Astrocyte of the spinal cord (primary cell): ENCODE results near the gene STOML1.

Experiments used
- DNase-seq: peaks from one replicate; pipeline ENCODE4 v3.0.0; 2011; ENCODE audit warnings: low read depth, low spot score
- H3K4me3 ChIP-seq: 2 replicates; pipeline ENCODE4 v1.5.1; 2011; ENCODE audit warnings: low read depth, mild to moderate bottlenecking, low read length, moderate library complexity
- in situ Hi-C: cut with HindIII; loops from 2 replicates; pipeline ENCODE4 v1.10.0; 2017; ENCODE audit warnings: low sequenced_read_pairs
- TF ChIP-seq, protein P1 (sequence below): IDR thresholded peaks from 2 replicates; pipeline ENCODE4 v1.5.1; 2012; ENCODE audit warnings: low read depth, mild to moderate bottlenecking, low read length, inconsistent platforms

STOML1 gene

DNA sequence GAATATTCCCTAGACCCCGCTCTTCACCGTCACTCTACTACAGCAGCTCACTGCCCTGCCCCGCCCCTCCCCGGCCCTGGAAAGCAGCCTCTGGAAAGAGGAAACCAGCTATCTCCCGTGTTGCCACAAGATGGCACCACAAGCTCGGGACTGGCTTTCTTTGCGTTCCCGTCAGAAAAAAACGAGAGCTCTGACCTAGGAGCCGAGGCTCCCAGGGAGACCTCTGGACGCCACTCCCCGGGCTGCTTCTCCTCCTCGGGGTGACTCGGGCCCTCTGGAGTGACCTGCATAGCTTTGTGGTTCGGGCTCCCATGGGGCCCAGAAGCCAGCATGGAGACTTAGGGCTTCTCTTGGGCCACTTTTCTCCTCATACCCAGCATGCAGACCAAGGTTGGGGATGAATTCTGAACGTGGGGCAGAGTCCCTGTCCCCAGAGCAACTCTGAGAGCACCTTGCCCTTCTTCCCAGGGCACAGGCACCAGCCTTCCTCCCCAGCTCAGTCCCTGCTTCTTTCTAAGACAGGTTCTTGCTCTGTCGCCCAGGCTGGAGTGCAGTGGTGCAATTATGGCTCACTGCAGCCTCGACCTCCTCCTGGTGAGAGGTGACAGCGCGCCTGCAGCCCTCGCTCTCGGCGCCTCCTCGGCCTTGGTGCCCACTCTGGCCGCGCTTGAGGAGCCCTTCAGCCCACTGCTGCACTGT lies 19.0 kb downstream of the STOML1 start:
- in situ Hi-C loops = no loop called here
- no peak overlapping the region for H3K4me3 ChIP-seq
- TF ChIP-seq, protein P1, sequence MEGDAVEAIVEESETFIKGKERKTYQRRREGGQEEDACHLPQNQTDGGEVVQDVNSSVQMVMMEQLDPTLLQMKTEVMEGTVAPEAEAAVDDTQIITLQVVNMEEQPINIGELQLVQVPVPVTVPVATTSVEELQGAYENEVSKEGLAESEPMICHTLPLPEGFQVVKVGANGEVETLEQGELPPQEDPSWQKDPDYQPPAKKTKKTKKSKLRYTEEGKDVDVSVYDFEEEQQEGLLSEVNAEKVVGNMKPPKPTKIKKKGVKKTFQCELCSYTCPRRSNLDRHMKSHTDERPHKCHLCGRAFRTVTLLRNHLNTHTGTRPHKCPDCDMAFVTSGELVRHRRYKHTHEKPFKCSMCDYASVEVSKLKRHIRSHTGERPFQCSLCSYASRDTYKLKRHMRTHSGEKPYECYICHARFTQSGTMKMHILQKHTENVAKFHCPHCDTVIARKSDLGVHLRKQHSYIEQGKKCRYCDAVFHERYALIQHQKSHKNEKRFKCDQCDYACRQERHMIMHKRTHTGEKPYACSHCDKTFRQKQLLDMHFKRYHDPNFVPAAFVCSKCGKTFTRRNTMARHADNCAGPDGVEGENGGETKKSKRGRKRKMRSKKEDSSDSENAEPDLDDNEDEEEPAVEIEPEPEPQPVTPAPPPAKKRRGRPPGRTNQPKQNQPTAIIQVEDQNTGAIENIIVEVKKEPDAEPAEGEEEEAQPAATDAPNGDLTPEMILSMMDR = peak; percentile 88
- peak; percentile 83 for DNase-seq

DNA sequence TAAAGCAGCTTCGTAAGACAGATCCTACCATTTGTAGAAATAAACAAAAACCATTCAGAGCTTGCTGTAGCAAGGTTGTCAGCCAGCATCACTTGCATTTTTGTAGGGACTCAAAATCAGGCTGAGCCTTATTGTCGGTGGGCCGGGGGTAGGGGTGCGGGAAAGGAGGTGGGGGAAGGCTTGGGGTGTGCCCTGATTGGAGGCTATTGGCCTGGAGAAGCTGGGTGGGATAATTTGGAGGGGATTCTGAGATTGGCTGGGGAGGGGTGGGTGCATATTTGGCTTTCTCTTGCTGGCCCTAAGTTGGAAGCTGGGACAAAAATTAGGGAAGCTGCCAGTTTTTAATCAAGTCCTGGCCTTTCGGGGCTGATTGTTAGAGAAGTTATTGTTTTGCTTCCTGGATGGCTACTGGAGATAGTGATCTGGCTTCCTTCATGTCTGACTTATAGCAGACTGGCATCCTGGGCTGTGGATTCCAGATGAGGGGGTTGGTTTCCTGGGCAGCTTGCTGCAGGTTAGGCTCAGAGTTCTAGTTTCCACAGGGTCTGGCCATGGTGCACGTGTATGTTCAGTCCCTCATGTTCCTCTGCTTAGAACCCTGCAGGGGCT lies 22.8 kb downstream of the STOML1 start:
- no peak for DNase-seq
- no peak overlapping the region for H3K4me3 ChIP-seq

DNA sequence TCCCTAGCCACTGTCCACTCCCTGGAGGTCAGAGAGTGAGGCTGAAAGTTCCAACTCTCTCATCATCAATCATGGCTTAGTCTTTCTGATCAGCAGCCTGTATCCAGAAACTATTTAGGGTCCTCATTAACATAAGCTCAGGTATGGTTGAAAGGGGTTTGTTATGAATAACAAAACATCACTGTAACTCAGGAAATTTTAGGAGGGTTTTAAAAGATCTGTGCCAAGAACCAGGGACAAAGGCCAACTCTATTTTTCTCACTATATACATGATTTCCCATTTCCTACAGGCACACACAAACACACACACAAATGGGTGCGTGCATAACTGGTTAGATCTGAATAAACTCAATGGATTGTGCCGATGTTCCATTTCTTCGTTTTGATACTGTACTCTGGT lies 23.6 kb downstream of the STOML1 start:
- TF ChIP-seq, protein P1 = no peak
- no peak for DNase-seq
- no peak overlapping the region for H3K4me3 ChIP-seq
- in situ Hi-C loops = no loop called here

More for the DNA sequence above, 22.8 kb downstream of the STOML1 start:
- TF ChIP-seq, protein P1 = no peak
- in situ Hi-C loops = no loop called here

DNA sequence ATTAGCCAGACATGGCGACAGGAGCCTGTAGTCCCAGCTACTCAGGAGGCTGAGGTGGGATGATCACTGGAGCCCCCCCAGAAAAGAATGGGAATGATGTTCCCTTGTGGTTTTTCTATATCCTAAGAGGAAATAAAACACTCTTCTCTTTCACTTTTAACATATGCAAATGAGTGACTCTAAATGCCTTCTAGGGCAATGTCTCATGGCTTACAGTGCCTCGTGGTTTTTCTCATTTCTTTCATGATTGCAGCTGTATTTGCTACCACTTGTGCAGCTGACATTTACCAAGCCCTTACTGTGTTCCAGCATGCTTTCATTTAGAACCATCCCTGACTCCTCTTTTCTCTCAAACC lies 26.4 kb downstream of the STOML1 start:
- no peak overlapping the region for H3K4me3 ChIP-seq
- TF ChIP-seq, protein P1 = no peak
- peak; percentile 62 for DNase-seq
- in situ Hi-C loops = no loop called here

DNA sequence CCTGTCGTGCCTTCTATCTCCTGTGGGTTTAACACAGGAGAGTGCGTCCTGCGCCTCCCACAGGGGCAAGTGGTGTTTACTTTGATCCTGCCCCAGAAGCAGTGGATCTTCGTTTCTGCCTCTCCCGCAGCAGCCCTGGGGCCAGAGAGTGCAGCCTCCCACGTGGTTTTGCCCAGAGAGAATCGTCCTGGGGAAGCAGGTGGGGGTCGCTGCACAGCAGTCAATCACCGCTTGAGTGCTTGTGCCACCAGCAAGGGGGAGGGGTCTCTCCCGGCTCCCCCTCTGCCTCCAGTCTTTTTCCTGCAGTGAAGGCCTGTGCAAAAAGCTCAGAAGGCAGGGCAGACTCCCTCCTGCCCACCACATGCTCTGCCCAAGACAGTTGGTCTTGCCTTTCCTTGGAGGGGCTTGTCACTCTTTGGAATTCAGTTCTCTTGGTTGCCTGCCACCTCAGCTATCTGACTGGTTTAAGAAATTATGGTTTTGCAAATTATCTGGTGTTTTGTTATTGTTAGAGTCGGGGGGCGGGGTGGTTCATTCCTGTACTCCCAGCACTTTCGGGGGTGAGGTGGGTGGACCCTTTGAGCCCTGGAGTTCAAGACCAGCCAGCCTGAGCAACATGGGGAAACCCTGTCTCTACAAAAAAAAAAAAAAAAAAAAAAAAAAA lies 26.9 kb downstream of the STOML1 start:
- in situ Hi-C loops = no loop called here
- no peak for DNase-seq
- TF ChIP-seq, protein P1 = no peak
- no peak overlapping the region for H3K4me3 ChIP-seq

DNA sequence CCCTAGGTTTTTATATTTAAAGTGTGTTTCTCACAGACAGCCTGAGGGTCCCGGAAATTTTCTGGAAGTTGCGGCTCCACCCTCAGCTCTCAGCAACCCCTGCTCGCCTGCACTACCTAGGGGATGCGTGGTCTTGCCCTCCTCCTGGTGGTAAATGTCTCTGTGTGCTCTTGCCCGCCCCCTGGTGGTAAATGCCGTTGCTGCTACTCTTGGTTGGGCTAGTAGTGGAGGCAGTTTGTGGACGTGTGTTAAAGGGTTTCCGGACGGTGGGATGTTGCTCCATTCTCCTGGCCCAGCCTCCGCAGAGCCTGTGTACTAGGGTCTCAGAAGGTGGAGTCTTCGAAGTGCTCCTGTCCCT lies 27.4 kb downstream of the STOML1 start:
- in situ Hi-C loops = no loop called here
- TF ChIP-seq, protein P1 = peak; percentile 97
- H3K4me3 ChIP-seq = no peak overlapping the region

More for the DNA sequence above, 27.4 kb downstream of the STOML1 start:
- peak; percentile 71 for DNase-seq
